Renal cortical epithelial cell (primary cell): Measurements from ENCODE around the gene SLC47A2. TPM values are rescaled to one million over a fixed set of nuclear protein-coding genes. Genes with fewer than 3 reads are reported as not detected.
A peak's percentile ranks its signal among the peaks of the same experiment; 100 is the strongest.
"Not testable (repeated sequence)": the region's sequence is repeated elsewhere in the genome, so short reads cannot be mapped to it uniquely, and the experiment has no call there.

ENCODE experiments used
- DNase-seq: peaks from one replicate; pipeline ENCODE4 v3.0.0-alpha.2; 2011; ENCODE audit warnings: low read depth
- total RNA-seq: library from RNA; depleted of rRNA; stranded (reverse); fragments of >200 nt; gene quantifications from 2 replicates; pipeline ENCODE4 v1.2.3, GENCODE V29; 2014

SLC47A2 gene
- 0.55 TPM in 1 of 2 replicates, not detected in the other for total RNA-seq

- peak; percentile 78 for DNase-seq
Measured at GRCh38 chr17:19716108-19717030, at the start of gene SLC47A2. Gene SLC47A2 (minus strand): TSS chr17:19716584. CDS start chr17:19716555, 29 bp downstream.

- no peak for DNase-seq
Measured at GRCh38 chr17:19766016-19766415, 49.6 kb upstream of the SLC47A2 start.

- DNase-seq, result not testable (repeated sequence)
Measured at GRCh38 chr17:19763991-19764390, 47.6 kb upstream of the SLC47A2 start.

- DNase-seq, result no peak
Measured at GRCh38 chr17:19763416-19763815, 47.0 kb upstream of the SLC47A2 start.

- peak; percentile 21 for DNase-seq
Measured at GRCh38 chr17:19762515-19762961, 46.2 kb upstream of the SLC47A2 start.

- DNase-seq, result no peak
Measured at GRCh38 chr17:19760746-19761145, 44.4 kb upstream of the SLC47A2 start.

GRCh38 chr17:19759568-19760549 lies 43.5 kb upstream of the SLC47A2 start:
- no peak for DNase-seq

- DNase-seq, result no peak
Measured at GRCh38 chr17:19757536-19758180, 41.3 kb upstream of the SLC47A2 start.

GRCh38 chr17:19756546-19756945 lies 40.2 kb upstream of the SLC47A2 start:
- no peak for DNase-seq

- DNase-seq, result no peak
Measured at GRCh38 chr17:19755821-19756510, 39.6 kb upstream of the SLC47A2 start.

- DNase-seq, result no peak
Measured at GRCh38 chr17:19755392-19755791, 39.0 kb upstream of the SLC47A2 start.

- DNase-seq, result peak; percentile 30
Measured at GRCh38 chr17:19753661-19754463, 37.5 kb upstream of the SLC47A2 start.

- peak; percentile 90 for DNase-seq
Measured at GRCh38 chr17:19753051-19753509, 36.7 kb upstream of the SLC47A2 start.

- no peak for DNase-seq
Measured at GRCh38 chr17:19752216-19753050, 36.0 kb upstream of the SLC47A2 start.

- DNase-seq, result no peak
Measured at GRCh38 chr17:19750835-19751234, 34.5 kb upstream of the SLC47A2 start.

- DNase-seq, result no peak
Measured at GRCh38 chr17:19750020-19750572, 33.7 kb upstream of the SLC47A2 start.

GRCh38 chr17:19748807-19749193 lies 32.4 kb upstream of the SLC47A2 start:
- no peak for DNase-seq
